CD1c-positive myeloid dendritic cell (primary cell): Measurements from ENCODE around the gene TMEM87A.

Source experiments
- DNase-seq: peaks from one replicate; pipeline ENCODE4 v3.0.0-alpha.2; 2016; ENCODE audit errors: extremely low spot score

TMEM87A gene

GRCh38 chr15:42163291-42163690, 109.9 kb downstream of the TMEM87A start:
- no peak for DNase-seq
